GM18907 (cell line): ENCODE measurements around the gene NPIPA5.
"Not testable (repeated sequence)": the region's sequence is repeated elsewhere in the genome, so short reads cannot be mapped to it uniquely, and the experiment has no call there.

Source experiments
- ATAC-seq: cut with Tn5 transposase; IDR thresholded peaks from one replicate; pipeline ENCODE4 v1.9.1; 2021; ENCODE audit warnings: mild to moderate bottlenecking, moderate library complexity; ENCODE audit not compliant: unreplicated experiment

The NPIPA5 gene

GRCh38 chr16:15378194-15378593 lies at the start of gene NPIPA5:
Gene NPIPA5, minus strand, starts transcription at chr16:15378294. Its CDS starts 0 bp downstream, at chr16:15378294.
- ATAC-seq, result not testable (repeated sequence)

GRCh38 chr16:15427648-15428239 lies 49.6 kb upstream of the NPIPA5 start:
- ATAC-seq, result no peak

DNA sequence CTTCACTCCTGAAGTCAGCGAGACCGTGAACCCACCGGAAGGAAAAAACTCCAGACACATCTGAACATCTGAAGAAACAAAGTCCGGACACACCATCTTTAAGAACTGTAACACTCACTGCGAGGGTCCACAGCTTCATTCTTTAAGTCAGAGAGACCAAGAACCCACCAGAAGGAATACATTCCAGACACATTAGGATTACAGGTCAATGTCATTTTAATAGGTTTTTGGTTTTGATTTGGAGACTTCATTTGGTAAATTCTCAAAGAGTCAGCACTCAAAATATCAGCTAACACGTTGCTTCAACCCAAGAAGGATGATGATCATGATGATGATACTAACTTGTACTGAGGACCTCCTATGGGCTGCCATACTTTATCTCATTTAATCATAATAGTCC lies 48.7 kb upstream of the NPIPA5 start:
- ATAC-seq, result no peak

DNA sequence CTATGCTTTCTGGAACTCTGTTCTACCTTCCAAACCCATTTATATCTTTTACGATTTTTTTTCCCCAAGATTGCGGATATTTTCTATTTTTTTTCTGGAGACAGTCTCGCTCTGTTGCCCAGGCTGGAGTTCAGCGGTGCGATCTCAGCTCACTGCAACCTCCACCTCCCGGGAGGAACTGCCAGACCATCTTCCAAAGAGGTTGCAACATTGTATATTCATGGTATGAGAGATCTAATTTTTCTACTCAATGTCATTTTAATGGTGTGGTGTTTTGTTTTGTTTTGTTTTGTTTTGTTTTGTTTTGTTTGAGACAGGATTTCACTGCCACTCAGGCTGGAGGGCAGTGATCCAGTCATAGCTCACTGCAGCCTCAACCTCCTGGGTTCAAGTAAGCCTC lies 47.8 kb upstream of the NPIPA5 start:
- no peak for ATAC-seq

- no peak for ATAC-seq
These were observed 44.1 kb upstream of the NPIPA5 start for GRCh38 chr16:15422222-15422621.

DNA sequence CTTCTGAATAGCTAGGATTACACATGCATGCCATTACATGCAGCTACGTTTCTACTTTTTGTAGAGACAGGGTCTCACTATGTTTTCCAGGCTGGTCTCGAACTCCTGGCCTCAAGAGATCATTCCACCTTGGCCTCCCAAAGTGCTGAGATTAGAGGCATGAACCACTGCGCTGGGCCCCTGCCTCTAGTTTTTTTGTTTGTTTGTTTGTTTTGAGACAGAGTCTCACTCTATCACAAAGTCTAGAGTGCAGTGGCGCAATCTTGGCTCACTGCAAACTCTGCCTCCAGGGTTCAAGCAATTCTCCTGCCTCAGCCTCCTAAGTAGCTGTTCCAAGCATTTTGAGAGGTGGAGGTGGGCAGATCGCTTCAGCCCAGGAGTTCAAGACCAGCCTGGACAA lies 43.6 kb upstream of the NPIPA5 start:
- ATAC-seq, result not testable (repeated sequence)

- ATAC-seq, result no peak
These were observed 40.1 kb upstream of the NPIPA5 start for GRCh38 chr16:15418206-15418605.

- ATAC-seq, result no peak
These were observed 39.1 kb upstream of the NPIPA5 start for GRCh38 chr16:15417197-15417596.

DNA sequence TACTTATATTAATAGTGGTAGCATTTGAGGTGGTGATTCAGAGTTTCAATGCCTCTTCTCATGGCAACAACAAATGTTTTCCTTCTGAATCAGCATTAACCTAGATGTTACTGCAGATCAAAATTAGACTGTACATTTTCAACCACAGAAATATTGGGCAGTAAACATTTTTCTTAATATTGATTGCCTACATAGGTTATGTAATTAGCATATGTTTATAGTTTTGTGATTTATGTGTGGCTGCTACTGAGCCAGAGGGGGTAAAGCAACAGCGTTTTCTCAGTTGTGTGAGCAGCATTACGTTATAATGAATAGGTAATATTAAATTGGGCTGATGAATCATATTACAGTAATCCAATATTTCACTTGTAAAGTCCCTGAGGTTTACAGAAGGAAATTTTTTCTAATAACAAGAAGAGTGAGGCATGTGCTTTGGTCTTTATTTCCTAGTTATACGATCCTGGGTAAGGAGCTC lies 37.5 kb upstream of the NPIPA5 start:
- ATAC-seq, result no peak

DNA sequence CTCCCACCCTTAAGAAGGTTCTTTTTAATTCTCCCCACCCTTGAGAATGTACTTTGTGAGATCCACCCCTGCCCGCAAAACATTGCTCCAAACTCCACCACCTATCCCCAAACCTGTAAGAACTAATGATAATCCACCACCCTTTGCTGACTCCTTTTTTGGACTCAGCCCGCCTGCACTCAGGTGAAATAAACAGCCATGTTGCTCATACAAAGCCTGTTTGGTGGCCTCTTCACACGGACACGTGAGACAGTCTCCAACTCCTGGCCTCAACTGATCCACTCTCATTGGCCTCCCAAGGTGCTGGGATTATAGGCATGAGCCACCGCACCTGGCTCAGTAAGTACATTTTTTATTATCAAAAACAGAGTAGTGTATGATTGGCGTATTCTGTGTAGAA lies 31.4 kb upstream of the NPIPA5 start:
- not testable (repeated sequence) for ATAC-seq

DNA sequence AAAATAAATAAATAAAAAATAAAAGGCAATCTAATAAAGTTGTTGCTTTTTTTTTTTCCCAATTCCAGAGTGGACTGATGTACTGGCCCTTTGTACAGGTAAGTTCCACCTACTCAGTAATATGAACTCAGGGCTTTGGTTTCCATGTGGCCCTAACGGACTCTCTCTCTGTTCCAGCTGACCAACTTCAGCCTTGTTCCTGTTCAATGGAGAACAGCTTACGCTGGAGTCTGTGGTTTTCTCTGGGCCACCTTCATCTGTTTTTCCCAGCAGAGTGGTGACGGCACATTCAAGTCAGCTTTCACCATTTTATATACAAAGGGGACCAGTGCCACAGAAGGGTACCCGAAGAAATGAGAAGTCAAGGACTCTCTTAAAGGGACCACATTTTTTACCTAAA lies 29.7 kb upstream of the NPIPA5 start:
- ATAC-seq, result not testable (repeated sequence)

DNA sequence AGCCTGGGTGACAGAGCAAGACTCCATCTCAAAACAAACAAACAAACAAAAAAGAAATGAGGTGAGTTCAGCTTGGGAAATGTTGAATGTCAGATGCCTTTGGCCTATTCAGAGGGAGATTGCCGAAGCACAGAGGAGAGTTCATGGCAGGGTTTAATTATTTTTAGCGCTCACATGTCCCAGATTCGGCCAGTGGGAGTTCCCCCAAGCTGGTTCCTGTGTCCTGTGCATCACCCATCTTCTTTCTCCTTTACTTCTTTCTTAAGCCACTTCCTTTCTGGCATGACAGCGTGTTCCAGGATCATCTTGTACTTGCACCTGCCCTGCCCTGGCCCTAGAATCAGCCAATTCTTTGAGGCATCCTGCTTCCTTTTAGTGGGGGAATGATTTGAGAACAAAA lies 26.7 kb upstream of the NPIPA5 start:
- ATAC-seq, result no peak

DNA sequence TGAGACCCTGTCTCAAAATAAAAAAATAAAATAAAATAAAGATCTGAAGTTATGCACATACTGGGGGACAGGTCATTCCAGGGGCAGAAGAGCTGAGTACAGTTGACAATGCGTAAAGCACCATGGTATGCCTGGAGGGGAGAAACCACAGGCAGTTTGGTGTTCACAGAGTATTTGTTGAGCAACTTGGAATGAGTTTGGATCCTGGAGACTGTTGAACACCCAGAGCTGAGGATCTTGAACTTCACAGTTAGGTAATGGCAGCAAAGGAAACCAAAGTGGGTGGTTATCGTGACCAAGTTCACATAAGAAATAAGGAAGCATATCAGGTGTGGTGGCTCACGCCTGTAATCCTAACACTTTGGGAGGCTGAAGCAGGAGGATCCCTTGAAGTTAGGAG lies 26.0 kb upstream of the NPIPA5 start:
- not testable (repeated sequence) for ATAC-seq

DNA sequence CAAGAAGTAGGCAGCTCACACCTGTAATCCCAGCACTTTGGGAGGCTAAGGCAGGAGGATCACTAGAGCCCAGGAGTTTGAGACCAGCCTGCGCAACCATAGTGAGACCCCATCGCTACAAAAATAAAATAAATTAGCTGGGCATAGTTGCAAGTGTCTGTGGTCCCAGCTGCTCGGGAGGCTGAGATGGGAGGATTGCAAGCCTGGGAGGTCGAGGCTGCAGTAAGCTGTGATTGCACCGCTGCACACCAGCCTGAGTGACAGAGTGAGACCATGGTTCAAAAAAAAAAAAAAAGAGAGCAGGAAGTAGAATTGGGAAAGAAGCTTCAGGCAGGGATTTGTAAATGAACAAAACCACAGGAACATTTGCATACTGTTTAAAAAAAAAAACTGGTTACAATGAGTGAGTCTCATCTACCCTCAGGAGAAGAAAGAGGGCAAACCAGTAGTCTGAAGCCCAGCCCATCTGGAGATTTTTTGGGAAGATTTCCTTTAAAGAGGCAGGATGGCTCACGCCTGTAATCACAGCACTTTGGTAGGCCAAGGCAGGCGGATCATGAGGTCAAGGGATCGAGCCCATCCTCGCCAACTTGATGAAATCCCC lies 25.4 kb upstream of the NPIPA5 start:
- no peak for ATAC-seq

- no peak for ATAC-seq
These were observed 23.9 kb upstream of the NPIPA5 start for GRCh38 chr16:15401972-15402371.

DNA sequence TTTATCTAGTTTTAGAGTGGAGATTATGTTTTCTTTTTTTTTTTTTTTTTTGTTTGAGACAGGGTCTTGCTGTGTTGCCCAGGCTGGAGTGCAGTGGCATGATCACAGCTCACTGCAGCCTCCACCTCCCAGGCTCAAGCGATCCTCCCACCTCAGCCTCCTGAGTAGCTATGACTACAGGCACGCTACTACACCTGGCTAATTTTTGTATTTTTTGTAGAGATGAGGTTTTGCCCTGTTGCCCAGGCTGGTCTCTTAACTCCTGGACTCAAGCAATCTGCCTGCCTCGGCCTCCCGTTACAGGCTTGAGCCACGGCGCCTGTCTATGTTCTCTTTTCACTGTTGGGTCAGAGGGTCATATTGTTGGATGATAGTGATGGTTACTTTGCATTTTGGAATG lies 22.2 kb upstream of the NPIPA5 start:
- not testable (repeated sequence) for ATAC-seq

GRCh38 chr16:15399317-15399716 lies 21.2 kb upstream of the NPIPA5 start:
- no peak for ATAC-seq

- ATAC-seq, result no peak
These were observed 20.7 kb upstream of the NPIPA5 start for GRCh38 chr16:15398618-15399316.

GRCh38 chr16:15396948-15397594 lies 19.0 kb upstream of the NPIPA5 start:
- ATAC-seq, result no peak

- ATAC-seq, result not testable (repeated sequence)
These were observed 18.4 kb upstream of the NPIPA5 start for GRCh38 chr16:15396509-15396829.

DNA sequence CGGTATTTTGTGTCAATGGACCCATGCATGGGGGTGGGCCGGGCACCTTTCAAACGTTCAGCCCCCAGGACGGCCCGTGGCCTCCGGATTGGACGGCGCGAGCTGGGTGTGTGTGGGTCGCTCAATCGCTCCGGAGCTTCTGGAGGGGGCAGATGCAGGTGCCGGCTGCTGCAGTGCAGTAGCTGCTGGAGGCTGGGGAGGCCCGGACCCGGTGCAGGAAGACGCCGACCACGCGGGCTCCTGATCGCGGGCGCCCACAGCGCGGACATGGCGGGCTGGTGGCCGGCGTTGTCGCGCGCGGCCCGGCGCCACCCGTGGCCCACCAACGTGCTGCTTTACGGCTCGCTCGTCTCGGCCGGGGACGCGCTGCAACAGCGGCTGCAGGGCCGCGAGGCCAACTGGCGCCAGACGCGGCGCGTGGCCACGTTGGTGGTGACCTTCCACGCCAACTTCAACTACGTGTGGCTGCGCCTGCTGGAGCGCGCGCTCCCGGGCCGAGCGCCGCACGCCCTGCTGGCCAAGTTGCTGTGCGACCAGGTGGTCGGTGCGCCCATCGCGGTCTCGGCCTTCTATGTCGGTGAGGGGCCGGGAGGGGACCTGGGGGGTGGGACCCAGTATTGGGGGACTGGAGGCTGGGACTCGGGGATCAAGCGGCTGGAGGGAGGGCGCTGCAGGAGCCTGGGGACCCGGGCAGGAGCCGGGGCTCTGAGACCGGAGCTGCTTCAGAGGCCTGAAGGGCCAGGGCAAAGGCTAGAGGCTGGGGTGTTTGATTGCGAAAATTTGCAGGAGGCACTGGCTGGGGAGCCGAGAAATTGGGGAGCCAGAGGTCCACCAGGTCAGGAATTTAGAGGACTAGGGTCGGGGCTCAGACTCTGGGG lies 17.8 kb upstream of the NPIPA5 start, which contains the start of gene MPV17L:
TSS of gene MPV17L (plus strand) at position 124 of the 878 bp plus-strand sequence. CDS start at position 268, 144 bp downstream.
- ATAC-seq, result not testable (repeated sequence)
